B cell (primary cell): ENCODE data around the gene ZFP64.

Source experiments
- EZH2 ChIP-seq: IDR thresholded peaks from 2 replicates; pipeline ENCODE4 v1.6.1; 2012; ENCODE audit warnings: borderline replicate concordance, low read depth, mild to moderate bottlenecking, moderate library complexity, low read length; ENCODE audit not compliant: insufficient read depth, poor library complexity, severe bottlenecking
- TF ChIP-seq, protein P1 (sequence below): fragments of 200-600 bp; IDR thresholded peaks from one replicate; pipeline ENCODE4 v1.8.0; 2022; ENCODE audit warnings: antibody characterized with exemption, mild to moderate bottlenecking

DNA sequence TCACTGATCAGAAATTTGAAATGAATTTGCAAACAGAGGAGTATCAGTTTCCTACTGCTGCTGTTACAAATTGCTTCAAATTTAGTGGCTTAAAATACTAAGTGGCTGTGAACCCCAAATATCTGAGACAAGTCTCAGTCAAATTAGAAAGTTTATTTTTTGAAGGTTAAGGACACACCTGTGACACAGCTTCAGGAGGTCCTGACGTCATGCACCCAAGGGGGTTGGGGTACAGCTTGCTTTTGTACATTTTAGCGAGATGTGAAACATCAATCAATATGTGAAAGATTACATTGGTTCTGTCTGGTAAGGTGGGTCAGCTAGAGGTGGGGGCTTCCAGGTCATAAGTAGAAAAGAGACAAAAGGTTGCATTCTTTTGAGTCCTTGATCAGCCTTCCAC, 21.4 kb upstream of the ZFP64 start:
- TF ChIP-seq EZH2, result no peak
- TF ChIP-seq, protein P1, sequence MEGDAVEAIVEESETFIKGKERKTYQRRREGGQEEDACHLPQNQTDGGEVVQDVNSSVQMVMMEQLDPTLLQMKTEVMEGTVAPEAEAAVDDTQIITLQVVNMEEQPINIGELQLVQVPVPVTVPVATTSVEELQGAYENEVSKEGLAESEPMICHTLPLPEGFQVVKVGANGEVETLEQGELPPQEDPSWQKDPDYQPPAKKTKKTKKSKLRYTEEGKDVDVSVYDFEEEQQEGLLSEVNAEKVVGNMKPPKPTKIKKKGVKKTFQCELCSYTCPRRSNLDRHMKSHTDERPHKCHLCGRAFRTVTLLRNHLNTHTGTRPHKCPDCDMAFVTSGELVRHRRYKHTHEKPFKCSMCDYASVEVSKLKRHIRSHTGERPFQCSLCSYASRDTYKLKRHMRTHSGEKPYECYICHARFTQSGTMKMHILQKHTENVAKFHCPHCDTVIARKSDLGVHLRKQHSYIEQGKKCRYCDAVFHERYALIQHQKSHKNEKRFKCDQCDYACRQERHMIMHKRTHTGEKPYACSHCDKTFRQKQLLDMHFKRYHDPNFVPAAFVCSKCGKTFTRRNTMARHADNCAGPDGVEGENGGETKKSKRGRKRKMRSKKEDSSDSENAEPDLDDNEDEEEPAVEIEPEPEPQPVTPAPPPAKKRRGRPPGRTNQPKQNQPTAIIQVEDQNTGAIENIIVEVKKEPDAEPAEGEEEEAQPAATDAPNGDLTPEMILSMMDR, result no peak
